Activated CD4-positive, alpha-beta T cell treated with anti-CD3 and anti-CD28 coated beads for 36 hours (primary cell): Measurements from ENCODE around the gene KCTD17. TPM values are rescaled to one million over a fixed set of nuclear protein-coding genes. Genes with fewer than 3 reads are reported as not detected.

ENCODE experiments used
- ATAC-seq: fragments of 200-7000 bp; cut with Tn5 transposase; one replicate; pipeline ENCODE4 v1.10.0; 2021; ENCODE audit warnings: mild to moderate bottlenecking, moderate library complexity
- CTCF ChIA-PET: fragments of 350-600 bp; sonication (Branson Sonifier 250); formaldehyde crosslinking; loops from one replicate; lab custom pipeline; 2021; ENCODE audit warnings: antibody characterized with exemption; lab: Charles Lee
- POLR2A ChIA-PET: fragments of 350-600 bp; sonication (Branson Sonifier 250); formaldehyde crosslinking; loops from one replicate; lab custom pipeline; 2021; ENCODE audit warnings: antibody characterized with exemption, inconsistent platforms; lab: Charles Lee
- DNase-seq: peaks from one replicate; pipeline ENCODE4 v3.0.0-alpha.2; 2020
- H3K27ac Mint-ChIP-seq: one replicate; pipeline ENCODE4 v1.8.0; 2021; ENCODE audit warnings: mixed read lengths
- H3K27me3 Mint-ChIP-seq: one replicate; pipeline ENCODE4 v1.8.0; 2021; ENCODE audit warnings: mixed read lengths
- H3K36me3 Mint-ChIP-seq: one replicate; pipeline ENCODE4 v1.8.0; 2021; ENCODE audit warnings: low read depth, mixed read lengths
- H3K4me1 Mint-ChIP-seq: one replicate; pipeline ENCODE4 v1.8.0; 2021; ENCODE audit warnings: mixed read lengths
- H3K4me3 Mint-ChIP-seq: one replicate; pipeline ENCODE4 v1.8.0; 2021; ENCODE audit warnings: mild to moderate bottlenecking, moderate library complexity, mixed read lengths
- H3K9me3 Mint-ChIP-seq: one replicate; pipeline ENCODE4 v1.8.0; 2021; ENCODE audit warnings: low read depth, mixed read lengths
- intact Hi-C, 2 experiments: fragments of 100-400 bp; cut with DNase I in 1 of 2; cut with micrococcal nuclease in 1 of 2; formaldehyde crosslinking; loops; one replicate each; pipeline versions ENCODE4 v1.14.2 to v1.15.1; 2022 to 2024; cut with DNase I, micrococcal nuclease
- total RNA-seq, 2 experiments: library from RNA; stranded (reverse); gene quantifications; one replicate each; pipeline ENCODE4 v1.2.3, GENCODE V29; 2021

KCTD17 gene
- total RNA-seq, 2 experiments from 2014 or later: 32.5 to 36.8 TPM

GRCh38 chr22:37105990-37106389, 54.4 kb downstream of the KCTD17 start:
- no peak for DNase-seq
- Mint-ChIP-seq H3K36me3 (no peaks in the 10 kb centered on the region), H3K4me1 (peaks cover 8% of the 10 kb centered on the region), H3K27ac (no peak overlapping the region), H3K27me3 (no peaks in the 10 kb centered on the region), H3K9me3 (no peaks in the 10 kb centered on the region), H3K4me3 (no peak overlapping the region)
- CTCF ChIA-PET: interaction anchor here (0.6 to 1.2 kb wide), 2 partner anchors 14 to 330 kb away, joined by 3 to 5 read pairs; no protein-coding TSS in a partner anchor
- intact Hi-C loops: no loop called here
- POLR2A ChIA-PET: no interaction called here
- ATAC-seq: no peak

- intact Hi-C loops: no loop called here
- ChIA-PET CTCF (interaction anchor here (0.6 to 0.8 kb wide), 2 partner anchors 17 to 28 kb away, joined by 3 to 4 read pairs; no protein-coding TSS in a partner anchor), POLR2A (no interaction called here)
- H3K4me3 Mint-ChIP-seq: no peak overlapping the region
- no peaks in the 10 kb centered on the region for H3K27me3 Mint-ChIP-seq
- no peak for DNase-seq
- H3K4me1 Mint-ChIP-seq: peaks cover 8% of the 10 kb centered on the region
- no peak for ATAC-seq
- H3K27ac Mint-ChIP-seq: peak overlapping the region; percentile 33
- no peaks in the 10 kb centered on the region for H3K36me3 Mint-ChIP-seq
- no peaks in the 10 kb centered on the region for H3K9me3 Mint-ChIP-seq
Observed at GRCh38 chr22:37107816-37108621, 56.5 kb downstream of the KCTD17 start.

GRCh38 chr22:37109242-37109917, 57.8 kb downstream of the KCTD17 start, which contains the start of gene TMPRSS6:
Gene TMPRSS6 (minus strand): TSS chr22:37109713. CDS start chr22:37103417, 6,296 bp downstream.
- H3K27me3 Mint-ChIP-seq: no peaks in the 10 kb centered on the region
- no peak within 1 kb of the TSS for H3K27ac Mint-ChIP-seq
- ChIA-PET CTCF (no interaction called here), POLR2A (no interaction called here)
- H3K36me3 Mint-ChIP-seq: no peaks in the 10 kb centered on the region
- DNase-seq (no peak), ATAC-seq (no peak)
- intact Hi-C loops: no loop called here
- H3K4me3 Mint-ChIP-seq: no peak within 1 kb of the TSS
- no peaks in the 10 kb centered on the region for H3K9me3 Mint-ChIP-seq
- H3K4me1 Mint-ChIP-seq: peaks cover 3% of the 10 kb centered on the region

GRCh38 chr22:37111156-37111717, 59.7 kb downstream of the KCTD17 start:
- ATAC-seq: no peak
- no peak overlapping the region for H3K4me3 Mint-ChIP-seq
- DNase-seq: no peak
- POLR2A ChIA-PET: no interaction called here
- H3K36me3 Mint-ChIP-seq: no peaks in the 10 kb centered on the region
- peaks cover 9% of the 10 kb centered on the region for H3K4me1 Mint-ChIP-seq
- peak overlapping the region; percentile 4 for H3K27ac Mint-ChIP-seq
- intact Hi-C loops: no loop called here
- CTCF ChIA-PET: no interaction called here
- no peaks in the 10 kb centered on the region for H3K27me3 Mint-ChIP-seq
- H3K9me3 Mint-ChIP-seq: no peaks in the 10 kb centered on the region

GRCh38 chr22:37112084-37112728, 60.7 kb downstream of the KCTD17 start:
- ChIA-PET POLR2A (no interaction called here), CTCF (no interaction called here)
- no peaks in the 10 kb centered on the region for H3K9me3 Mint-ChIP-seq
- H3K27ac Mint-ChIP-seq: no peak overlapping the region
- intact Hi-C loops: no loop called here
- ATAC-seq (no peak), DNase-seq (no peak)
- H3K27me3 Mint-ChIP-seq: no peaks in the 10 kb centered on the region
- H3K4me1 Mint-ChIP-seq: peaks cover 11% of the 10 kb centered on the region
- H3K4me3 Mint-ChIP-seq: no peak overlapping the region
- H3K36me3 Mint-ChIP-seq: no peaks in the 10 kb centered on the region

Other genes with a start within 250 kb of the KCTD17 start
- not detected for gene PVALB, start 234.7 kb upstream of the KCTD17 start, total RNA-seq
- gene NCF4, start 190.7 kb upstream of the KCTD17 start, total RNA-seq: 1 to 10 TPM; 3.8 to 3.9 TPM
- under 1 TPM; 0.30 to 0.54 TPM for gene CSF2RB, start 138.1 kb upstream of the KCTD17 start, total RNA-seq
- 1 to 10 TPM; 1.8 to 2.1 TPM for gene TST, start 32.3 kb upstream of the KCTD17 start, total RNA-seq
- 10 to 100 TPM; 10.6 to 11.0 TPM for gene MPST, start 32.0 kb upstream of the KCTD17 start, total RNA-seq
- gene TMPRSS6, start 58.0 kb downstream of the KCTD17 start, total RNA-seq: 10 to 100 TPM; 17.6 to 20.2 TPM
- 100 to 1,000 TPM; 204 to 231 TPM for gene IL2RB, start 98.2 kb downstream of the KCTD17 start, total RNA-seq
- 1 to 10 TPM; 8.4 to 8.7 TPM for gene C1QTNF6, start 136.5 kb downstream of the KCTD17 start, total RNA-seq
- 10 to 100 TPM; 14.8 to 15.6 TPM for gene SSTR3, start 160.7 kb downstream of the KCTD17 start, total RNA-seq
- gene RAC2, start 192.5 kb downstream of the KCTD17 start, total RNA-seq: 100 to 1,000 TPM; 692 to 930 TPM
- gene CYTH4, start 230.8 kb downstream of the KCTD17 start, total RNA-seq: 10 to 100 TPM; 33.1 to 42.8 TPM